K562 (cell line): ENCODE measurements around the gene CEBPB. TPM values are rescaled to one million over a fixed set of nuclear protein-coding genes. Genes with fewer than 3 reads are reported as not detected.

Experiments
- ATAC-seq: fragments of 200-7000 bp; cut with Tn5 transposase; 3 replicates; pipeline ENCODE4 v1.9.1; 2020; ENCODE audit warnings: moderate library complexity
- BruUV-seq: library from RNA; stranded (reverse); fragments of 400-500 nt; replicated peaks from 2 replicates; lab custom pipeline; 2021; lab: Mats Ljungman, UMichigan
- CTCF ChIA-PET: fragments of 300-600 bp; formaldehyde crosslinking; extraction: SDS; loops from one replicate; lab custom pipeline; 2021; ENCODE audit warnings: low intra/inter-chr PET ratio; lab: Yijun Ruan, JAX
- POLR2A ChIA-PET: fragments of 300-600, 350-650 bp; sonication (Branson Sonifier 250); formaldehyde crosslinking; extraction: SDS; loops from one replicate; lab custom pipeline; 2021; ENCODE audit warnings: antibody characterized with exemption, inconsistent platforms; lab: Yijun Ruan, JAX
- DNase-seq, 4 experiments: peaks; one replicate each; pipeline versions ENCODE4 v3.0.0 to v3.0.0-alpha.2; 2011 to 2018; ENCODE audit warnings: low spot score in 3 of 4, mixed read lengths in 3 of 4; ENCODE audit errors: extremely low read depth in 1 of 4
- FAIRE-seq: peaks from 2 replicates; lab custom pipeline; 2011; peaks lifted over from hg19 to GRCh38; lab: Jason Lieb, UNC
- H2AFZ ChIP-seq: 2 replicates; pipeline ENCODE4 v1.6.0; 2011; ENCODE audit warnings: low read depth, low read length, control low read depth, inconsistent platforms
- H3K27ac ChIP-seq: fragments of 200-600 bp; 3 replicates; pipeline ENCODE4 v1.8.0; 2011; ENCODE audit warnings: low read depth, mild to moderate bottlenecking, control low read depth, inconsistent platforms, low read length, moderate library complexity, mixed read lengths; ENCODE audit errors: extremely low read depth
- H3K27me3 ChIP-seq, 2 experiments: fragments of 300-600 bp in 1 of 2; 2 replicates in 1 of 2; 3 replicates in 1 of 2; pipeline versions ENCODE4 v1.6.0 to v1.8.0; 2011; ENCODE audit warnings: inconsistent platforms in 2 of 2, low read length in 2 of 2, mild to moderate bottlenecking in 1 of 2, mixed read lengths in 1 of 2, moderate library complexity in 1 of 2; ENCODE audit not compliant: control insufficient read depth in 2 of 2, insufficient read depth in 2 of 2
- H3K36me3 ChIP-seq: fragments of 300-600 bp; 3 replicates; pipeline ENCODE4 v1.8.0; 2011; ENCODE audit warnings: mild to moderate bottlenecking, low read length, inconsistent platforms; ENCODE audit not compliant: control insufficient read depth, insufficient read depth
- H3K4me1 ChIP-seq, 2 experiments: fragments of 200-600 bp in 1 of 2; replicated peaks in 1 of 2; 2 replicates in 1 of 2; 3 replicates in 1 of 2; pipeline versions ENCODE4 v1.5.1 to v1.8.0; 2011; ENCODE audit warnings: inconsistent platforms in 2 of 2, low read length in 2 of 2, mild to moderate bottlenecking in 1 of 2, mixed read lengths in 1 of 2, moderate library complexity in 1 of 2; ENCODE audit not compliant: control insufficient read depth in 2 of 2, insufficient read depth in 2 of 2
- H3K4me2 ChIP-seq: 2 replicates; pipeline ENCODE4 v1.6.1; 2011; ENCODE audit warnings: low read length, control low read depth, inconsistent platforms, mixed read lengths; ENCODE audit not compliant: insufficient read depth
- H3K4me3 ChIP-seq: fragments of 200-600 bp; sonication (generic), shearing (Covaris generic); 2 replicates; pipeline ENCODE4 v1.5.1; 2016; ENCODE audit warnings: control low read depth, inconsistent platforms
- H3K79me2 ChIP-seq: fragments of 200-600 bp; 3 replicates; pipeline ENCODE4 v1.8.0; 2011; ENCODE audit warnings: low read length, inconsistent platforms; ENCODE audit not compliant: control insufficient read depth, insufficient read depth
- H3K9ac ChIP-seq, 2 experiments: 2 replicates each; pipeline versions ENCODE4 v1.6.0 to v1.6.1; 2011; ENCODE audit warnings: low read depth in 2 of 2, low read length in 2 of 2, control low read depth in 1 of 2, inconsistent platforms in 1 of 2, mild to moderate bottlenecking in 1 of 2, mixed read lengths in 1 of 2; ENCODE audit not compliant: insufficient read depth in 1 of 2
- H3K9me1 ChIP-seq: one replicate; pipeline ENCODE4 v1.6.0; 2011; ENCODE audit warnings: inconsistent platforms, mild to moderate bottlenecking, low read length, moderate library complexity; ENCODE audit not compliant: control insufficient read depth, insufficient read depth
- H3K9me3 ChIP-seq: replicated peaks from 2 replicates; pipeline ENCODE4 v1.5.1; 2011; ENCODE audit warnings: low read depth, low read length, inconsistent platforms; ENCODE audit not compliant: control insufficient read depth, insufficient read depth
- H4K20me1 ChIP-seq: replicated peaks from 2 replicates; pipeline ENCODE4 v1.6.1; 2011; ENCODE audit warnings: low read length, inconsistent platforms, mixed read lengths; ENCODE audit not compliant: control insufficient read depth, insufficient read depth
- ERF ChIP-seq: fragments of 450-650 bp; formaldehyde crosslinking; IDR thresholded peaks from 2 replicates; pipeline ENCODE4 v1.4.0; 2020; ENCODE audit warnings: mild to moderate bottlenecking, mixed read lengths
- FOXJ2 ChIP-seq: fragments of 200-800 bp; sonication (Bioruptor generic); IDR thresholded peaks from 2 replicates; pipeline ENCODE4 v1.6.1; 2016; ENCODE audit warnings: missing genetic modification characterization, missing compliant biosample characterization
- HDAC3 ChIP-seq: fragments of 450-650 bp; IDR thresholded peaks from 2 replicates; pipeline ENCODE4 v1.6.1; 2018; ENCODE audit warnings: borderline replicate concordance, mild to moderate bottlenecking, moderate library complexity; ENCODE audit not compliant: partially characterized antibody
- HMBOX1 ChIP-seq: sonication (generic); IDR thresholded peaks from 2 replicates; pipeline ENCODE4 v1.6.1; 2016
- KLF1 ChIP-seq: fragments of 450-650 bp; IDR thresholded peaks from 2 replicates; pipeline ENCODE4 v1.6.1; 2016; ENCODE audit warnings: missing genetic modification characterization, missing compliant biosample characterization
- MEIS2 ChIP-seq: fragments of 450-650 bp; IDR thresholded peaks from 2 replicates; pipeline ENCODE4 v1.6.1; 2014; ENCODE audit warnings: mild to moderate bottlenecking; ENCODE audit not compliant: partially characterized antibody
- MYC ChIP-seq, 2 experiments: fragments of 250-450 bp in 1 of 2; sonication (Bioruptor Pico) in 1 of 2; IDR thresholded peaks; 2 replicates each; pipeline versions ENCODE4 v1.5.1 to v1.6.1; 2012 to 2021; ENCODE audit warnings: low read depth in 2 of 2, borderline replicate concordance in 1 of 2, improper control_type of control experiment in 1 of 2, low read length in 1 of 2, mild to moderate bottlenecking in 1 of 2, moderate library complexity in 1 of 2
- SP1 ChIP-seq: sonication (generic); formaldehyde crosslinking; IDR thresholded peaks from 2 replicates; pipeline ENCODE4 v1.8.1; 2022; ENCODE audit warnings: mild to moderate bottlenecking, missing genetic modification reagents
- SPI1 ChIP-seq: IDR thresholded peaks from 2 replicates; pipeline ENCODE4 v1.6.1; 2011; ENCODE audit warnings: low read depth, low read length, control low read depth, borderline replicate concordance
- U2AF2 ChIP-seq: fragments of 200-400 bp; formaldehyde crosslinking; optimal IDR thresholded peaks from 2 replicates; pipeline ENCODE3; 2017; ENCODE audit warnings: low read depth, mild to moderate bottlenecking, low read length
- ZKSCAN8 ChIP-seq: fragments of 200-800 bp; sonication (Bioruptor generic); IDR thresholded peaks from 2 replicates; pipeline ENCODE4 v1.6.1; 2016; ENCODE audit warnings: missing genetic modification characterization, missing compliant biosample characterization
- ZNF830 ChIP-seq: fragments of 250-450 bp; sonication (Bioruptor Pico); IDR thresholded peaks from 2 replicates; pipeline ENCODE4 v1.5.0; 2021; ENCODE audit warnings: mild to moderate bottlenecking
- WGBS: fragments of 100-300 bp; shearing (Covaris generic); methylation state at CpG from one replicate; pipeline ENCODE4 v1.1.6; 2016; ENCODE audit warnings: low coverage, mixed read lengths; ENCODE audit not compliant: insufficient coverage; ENCODE audit errors: missing lambda C conversion rate; 5-methylcytosine and 5-hydroxymethylcytosine counted together
- in situ Hi-C: fragments of 300-500 bp; cut with MboI; formaldehyde crosslinking; loops from 4 replicates; pipeline ENCODE4 v1.15.0; 2018; ENCODE audit warnings: inconsistent platforms, mixed read lengths
- intact Hi-C: fragments of 100-400 bp; cut with micrococcal nuclease; formaldehyde crosslinking; loops from 2 replicates; pipeline ENCODE4 v1.14.2; 2022
- polyA plus RNA-seq, 8 experiments: library from polyadenylated mRNA; depleted of rRNA in 4 of 8; stranded (reverse) in 5 of 8; unstranded in 3 of 8; fragments of >200 nt; fragmentation: Nextera tagmentation in 2 of 8; fragmentation: Illumina TruSeq in 1 of 8; extraction: Ambion mirVana in 2 of 8; extraction: Trizol in 1 of 8; gene quantifications; 2 replicates each; pipeline versions ENCODE4 v1.2.1 to v1.2.3, GENCODE V29; 2011 to 2014; ENCODE audit warnings: inconsistent platforms in 1 of 8, missing spikeins in 1 of 8
- total RNA-seq, 7 experiments: library from RNA; depleted of rRNA in 6 of 7; stranded (reverse); fragments of >200 nt in 6 of 7; fragmentation: Illumina TruSeq in 2 of 7; extraction: Trizol in 2 of 7; gene quantifications; 2 replicates each; pipeline versions ENCODE4 v1.2.1 to v1.2.3, GENCODE V29; 2011 to 2021; ENCODE audit warnings: low replicate concordance in 1 of 7
- TF ChIP-seq, protein P1 (sequence below): sonication (generic); formaldehyde crosslinking; IDR thresholded peaks from 2 replicates; pipeline ENCODE4 v1.9.0; 2022; ENCODE audit warnings: mild to moderate bottlenecking, missing genetic modification reagents

The CEBPB gene
- total and polyA plus RNA-seq, 9 of the 15 experiments (the other 6 are each of a cell fraction or from before 2014, with no cell fraction given): 1.2 to 72.6 (median 7.8) TPM

- H3K79me2 ChIP-seq: peaks cover 41% of the 10 kb centered on the region
- FAIRE-seq (no peak), DNase-seq (no peak)
- peak overlapping the region in 1 of 2 experiments; percentile 30; a peak in 1 of 4 replicates for H3K9ac ChIP-seq
- ChIA-PET POLR2A (interaction anchor here (0.6 to 2.4 kb wide), 11 partner anchors 7 to 389 kb away, joined by 3 to 17 read pairs (median 4); no protein-coding TSS in a partner anchor), CTCF (no interaction called here)
- peaks cover 18% of the 10 kb centered on the region for H3K36me3 ChIP-seq
- no peaks in the 10 kb centered on the region; the same call in 1 of the 2 replicates for H3K9me3 ChIP-seq
- peak overlapping the region; percentile 4; the same call in 1 of the 3 replicates for H3K27ac ChIP-seq
- peaks cover 42 to 69% of the 10 kb centered on the region in 2 experiments for H3K4me1 ChIP-seq
- intact Hi-C loops: no loop called here
- peaks cover 16% of the 10 kb centered on the region; the same call in 1 of the 2 replicates for H4K20me1 ChIP-seq
- H2AFZ ChIP-seq: 0 out of 2 replicates have a peak overlapping the region, but pooled peaks have one; percentile 1
- no peaks in the 10 kb centered on the region for H3K27me3 ChIP-seq
- TF ChIP-seq SP1 (CRISPR knock-in tag) (0 out of 2 replicates have a peak, but pooled peaks have one; percentile 43), HDAC3 (no peak), KLF1 (tag) (no peak), MEIS2 (no peak), HMBOX1 (peak; percentile 45), ZNF830 (CRISPR knock-in tag) (no peak), MYC (IDR thresholded peaks at IDR 0.05; ENCODE audit: low read depth, low read length) (no peak), MYC (CRISPR knock-in tag; IDR thresholded peaks at IDR 0.05; ENCODE audit: borderline replicate concordance, low read depth) (no peak), ERF (no peak), ZKSCAN8 (CRISPR knock-in tag) (0 out of 2 replicates have a peak, but pooled peaks have one; percentile 10), FOXJ2 (tag) (no peak), U2AF2 (no peak), SPI1 (0 out of 2 replicates have a peak, but pooled peaks have one; percentile 17)
- TF ChIP-seq, protein P1, sequence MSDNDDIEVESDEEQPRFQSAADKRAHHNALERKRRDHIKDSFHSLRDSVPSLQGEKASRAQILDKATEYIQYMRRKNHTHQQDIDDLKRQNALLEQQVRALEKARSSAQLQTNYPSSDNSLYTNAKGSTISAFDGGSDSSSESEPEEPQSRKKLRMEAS: no peak
- TF ChIP-seq, all 486 proteins: peak for 4
- 0 out of 3 replicates have a peak, but pooled peaks have one; percentile 0 for ATAC-seq
- Histone ChIP-seq H3K9me1 (peaks cover 12% of the 10 kb centered on the region), H3K4me3 (no peak overlapping the region), H3K4me2 (peak overlapping the region; percentile 96; the same call in 1 of the 2 replicates)
- BruUV-seq: no TSS peak
- WGBS: 55% methylated on average over 11 of the region's 13 CpGs
- in situ Hi-C loops: no loop called here
Observed at GRCh38 chr20:50195524-50196120, 5.0 kb downstream of the CEBPB start.
